GM18502 (cell line): Measurements from ENCODE around the gene KIAA2012.

Experiments used
- ATAC-seq: cut with Tn5 transposase; IDR thresholded peaks from one replicate; pipeline ENCODE4 v1.9.1; 2021; ENCODE audit warnings: mild to moderate bottlenecking; ENCODE audit not compliant: unreplicated experiment, poor library complexity

KIAA2012 gene

GRCh38 chr2:202072737-202073401 is at the start of gene KIAA2012:
Gene KIAA2012 (plus strand): TSS chr2:202073255. CDS start chr2:202073628, 373 bp downstream.
- no peak for ATAC-seq

DNA sequence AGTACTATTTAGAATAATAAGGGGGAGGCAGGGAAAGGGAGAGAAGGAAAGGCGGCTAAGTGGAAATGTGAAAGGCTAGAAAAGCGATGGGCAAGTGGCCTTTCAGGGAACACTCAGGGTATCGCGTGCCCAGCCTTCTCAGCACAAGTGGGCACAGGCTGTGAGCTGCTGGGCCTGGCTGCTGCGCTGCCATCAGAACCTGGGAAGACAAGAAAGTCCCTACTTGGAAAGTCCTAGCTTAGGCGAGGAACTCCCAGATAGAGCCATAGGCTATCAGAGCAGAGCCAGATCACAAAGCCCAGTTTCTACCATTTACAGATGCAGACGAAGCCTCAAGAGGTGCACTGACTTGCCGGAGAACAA is 49.2 kb upstream of the KIAA2012 start:
- no peak for ATAC-seq

- ATAC-seq = no peak
Measured at GRCh38 chr2:202024871-202025270, 48.2 kb upstream of the KIAA2012 start.

- ATAC-seq = no peak
Measured at GRCh38 chr2:202025816-202026215, 47.2 kb upstream of the KIAA2012 start.

GRCh38 chr2:202026507-202026906 is 46.5 kb upstream of the KIAA2012 start:
- ATAC-seq = no peak

- no peak for ATAC-seq
Measured at GRCh38 chr2:202030691-202031090, 42.4 kb upstream of the KIAA2012 start.

- no peak for ATAC-seq
Measured at GRCh38 chr2:202031246-202031951, 41.7 kb upstream of the KIAA2012 start.

DNA sequence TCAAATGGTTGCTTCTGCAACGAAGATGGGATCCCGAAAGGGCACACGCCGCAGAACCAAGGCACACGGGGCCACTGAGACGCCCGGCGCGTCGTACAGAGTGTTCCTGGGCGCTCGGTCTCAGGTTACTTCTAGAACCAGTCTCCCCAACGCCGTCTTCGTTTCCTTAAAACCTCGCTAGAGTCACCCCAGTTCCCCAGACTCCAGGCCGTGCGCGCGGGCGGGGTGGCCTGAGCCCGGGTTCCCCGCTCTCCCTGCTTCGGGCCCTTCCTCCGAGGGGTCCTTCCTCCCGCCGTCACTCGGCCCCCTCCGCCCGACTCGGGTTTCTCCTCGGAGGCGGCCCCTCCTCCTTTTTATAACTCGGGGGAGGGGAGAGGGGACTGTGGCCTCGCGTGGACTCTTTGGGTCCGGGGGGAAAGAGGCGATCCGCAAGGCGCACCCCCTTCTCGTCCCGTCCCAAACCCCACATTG is 40.2 kb upstream of the KIAA2012 start:
- ATAC-seq = peak; percentile 24

DNA sequence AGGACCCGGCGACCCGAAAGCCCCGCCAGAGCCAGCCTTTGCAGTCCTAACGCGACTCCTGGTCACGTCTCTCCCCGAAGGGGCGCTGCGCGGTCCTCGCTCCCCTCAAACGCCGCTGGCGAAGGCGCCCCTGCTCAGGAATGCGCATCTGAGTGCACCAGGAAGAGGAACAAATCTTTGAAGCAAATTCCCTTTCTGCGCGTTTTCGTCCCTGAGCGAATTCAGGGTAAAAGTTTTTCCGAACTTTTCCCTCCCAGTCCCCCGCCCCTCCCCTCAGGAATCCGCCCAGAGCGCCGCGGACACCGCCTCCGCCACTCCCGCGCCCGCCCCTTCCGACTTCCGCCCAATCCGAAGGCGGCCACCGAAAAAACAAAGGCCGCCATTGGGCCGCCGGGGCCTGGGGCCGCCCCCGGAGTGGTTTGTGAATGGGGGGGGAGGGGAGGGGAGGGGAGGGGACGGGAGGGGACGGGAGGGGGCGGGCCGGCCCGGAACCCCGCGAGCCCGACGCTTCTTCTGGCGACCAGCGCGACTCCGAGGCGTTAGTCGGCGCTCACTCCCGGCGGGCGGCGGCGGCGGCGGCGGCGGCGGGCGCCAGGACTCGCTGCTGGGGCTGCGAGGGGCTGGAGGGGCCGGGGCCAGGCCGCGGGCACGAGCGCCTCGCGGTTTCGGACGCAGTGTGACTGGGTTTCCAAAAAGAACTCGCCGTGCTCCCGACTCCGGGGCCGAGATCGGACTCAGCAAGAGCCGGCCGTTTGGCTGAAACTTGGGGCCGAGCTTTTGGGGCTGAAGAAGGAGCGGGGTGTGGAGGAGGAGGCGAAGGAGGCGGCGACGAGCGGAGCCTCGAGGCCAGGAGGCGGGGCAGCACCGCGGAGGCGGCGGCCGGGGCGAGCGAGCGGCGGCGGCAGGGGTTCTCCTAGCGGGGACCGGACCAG is 39.5 kb upstream of the KIAA2012 start, which contains the start of gene FZD7:
FZD7 (plus strand) TSS at position 539 of the 932 bp plus-strand sequence. CDS start 793 bp downstream, outside the sequence.
- peak; percentile 81 for ATAC-seq

- ATAC-seq = peak; percentile 11
Measured at GRCh38 chr2:202034249-202035088, 38.6 kb upstream of the KIAA2012 start.

- ATAC-seq = no peak
Measured at GRCh38 chr2:202035089-202035940, 37.7 kb upstream of the KIAA2012 start.

GRCh38 chr2:202035941-202036372 is 37.1 kb upstream of the KIAA2012 start:
- ATAC-seq = no peak

GRCh38 chr2:202036601-202037037 is 36.4 kb upstream of the KIAA2012 start:
- ATAC-seq = no peak

DNA sequence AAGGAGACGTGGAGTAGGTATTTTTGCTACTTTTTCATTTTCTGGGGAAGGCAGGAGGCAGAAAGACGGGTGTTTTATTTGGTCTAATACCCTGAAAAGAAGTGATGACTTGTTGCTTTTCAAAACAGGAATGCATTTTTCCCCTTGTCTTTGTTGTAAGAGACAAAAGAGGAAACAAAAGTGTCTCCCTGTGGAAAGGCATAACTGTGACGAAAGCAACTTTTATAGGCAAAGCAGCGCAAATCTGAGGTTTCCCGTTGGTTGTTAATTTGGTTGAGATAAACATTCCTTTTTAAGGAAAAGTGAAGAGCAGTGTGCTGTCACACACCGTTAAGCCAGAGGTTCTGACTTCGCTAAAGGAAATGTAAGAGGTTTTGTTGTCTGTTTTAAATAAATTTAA is 36.0 kb upstream of the KIAA2012 start:
- ATAC-seq = no peak

- ATAC-seq = no peak
Measured at GRCh38 chr2:202038471-202039277, 34.4 kb upstream of the KIAA2012 start.

GRCh38 chr2:202039278-202040078 is 33.6 kb upstream of the KIAA2012 start:
- no peak for ATAC-seq
